ENCODE data around the gene LRP2.
A peak's percentile ranks its signal among the peaks of the same experiment; 100 is the strongest.
"Not testable (repeated sequence)": the region's sequence is repeated elsewhere in the genome, so short reads cannot be mapped to it uniquely, and the experiment has no call there.

The LRP2 gene

DNA sequence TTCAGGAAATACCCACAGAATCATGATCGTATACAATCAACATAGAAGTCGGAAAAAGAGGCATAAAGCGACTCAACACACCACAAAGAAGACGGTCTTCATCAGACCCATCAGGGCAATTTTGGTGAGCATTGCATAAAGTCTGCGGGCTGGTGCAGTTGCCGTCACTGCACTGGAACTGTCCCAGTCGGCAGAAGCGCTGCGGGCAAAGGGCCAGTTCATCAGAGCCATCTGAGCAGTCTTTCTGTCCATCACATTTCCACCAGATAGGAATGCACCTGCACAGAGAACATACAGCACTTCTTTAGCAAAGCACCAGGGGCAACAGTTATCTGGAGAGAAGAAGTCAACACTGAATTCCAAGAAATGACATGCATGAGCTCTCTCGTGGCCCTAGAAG, 187.2 kb downstream of the LRP2 start:
- no peak for DNase-seq (ENCODE audit: low spot score)

DNA sequence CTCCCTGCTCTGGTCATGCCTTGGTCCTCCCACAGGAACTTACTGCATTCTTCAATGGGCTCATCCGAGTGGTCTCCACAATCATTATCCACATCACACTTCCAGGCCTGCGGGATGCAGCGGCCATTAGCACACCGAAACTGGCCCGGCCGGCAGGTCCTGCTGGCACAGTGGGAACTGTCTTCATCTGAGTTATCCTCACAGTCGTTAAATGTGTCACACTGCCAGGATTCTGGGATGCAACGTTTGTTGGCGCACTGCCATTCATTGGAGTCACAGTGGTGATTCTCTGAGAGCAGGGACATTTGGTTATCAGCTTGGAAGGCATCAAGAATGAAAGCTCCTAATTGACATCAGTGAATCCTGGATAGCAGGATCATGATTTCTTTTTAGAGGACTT, 188.5 kb downstream of the LRP2 start:
- no peak for DNase-seq (ENCODE audit: low spot score)

DNA sequence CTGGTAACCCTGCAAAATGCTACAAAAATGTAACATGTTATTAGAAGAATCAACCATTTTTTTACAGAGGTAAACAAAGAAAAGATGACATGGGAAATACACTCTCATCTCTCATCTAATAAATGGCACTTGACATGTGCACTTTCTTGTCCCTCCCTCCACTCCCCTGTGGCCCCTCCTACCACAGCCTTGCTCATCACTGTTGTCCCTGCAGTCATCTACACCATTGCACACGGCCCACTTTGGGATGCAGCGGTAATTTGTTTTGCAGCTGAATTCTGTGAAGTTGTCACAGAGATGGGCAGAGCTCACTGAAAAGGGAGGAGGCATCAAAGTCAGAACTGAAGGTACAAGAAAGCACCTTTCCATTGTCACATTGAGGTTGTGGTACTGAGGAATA, 189.4 kb downstream of the LRP2 start:
- DNase-seq (ENCODE audit: low spot score): no peak

DNA sequence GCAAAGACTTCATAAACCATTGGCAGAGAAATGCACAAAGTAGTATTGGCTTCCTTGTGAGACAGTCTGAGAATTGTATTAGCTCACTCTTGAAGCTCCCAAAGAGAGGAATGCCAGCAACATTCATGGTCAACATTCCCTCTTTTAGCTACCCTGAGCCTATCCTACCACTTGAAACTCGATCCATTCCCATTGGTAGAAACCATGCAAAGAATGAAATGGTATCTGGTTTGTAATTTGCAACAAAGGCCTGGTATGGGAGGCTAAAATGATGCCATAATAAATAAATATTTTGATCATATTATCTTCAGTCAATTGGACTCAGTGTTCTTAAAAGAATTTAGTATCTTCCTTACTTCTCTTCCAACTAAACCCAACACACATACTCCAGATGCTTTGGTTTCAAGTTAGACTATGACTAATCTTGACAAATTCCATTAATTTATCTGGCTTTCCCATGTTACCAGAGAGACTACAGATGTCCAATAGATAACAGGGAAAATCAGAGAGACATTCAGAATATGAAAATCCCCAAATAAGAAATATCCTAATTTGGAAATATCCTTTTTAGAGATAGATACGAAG, 190.1 kb downstream of the LRP2 start:
- DNase-seq (ENCODE audit: low spot score): no peak

DNA sequence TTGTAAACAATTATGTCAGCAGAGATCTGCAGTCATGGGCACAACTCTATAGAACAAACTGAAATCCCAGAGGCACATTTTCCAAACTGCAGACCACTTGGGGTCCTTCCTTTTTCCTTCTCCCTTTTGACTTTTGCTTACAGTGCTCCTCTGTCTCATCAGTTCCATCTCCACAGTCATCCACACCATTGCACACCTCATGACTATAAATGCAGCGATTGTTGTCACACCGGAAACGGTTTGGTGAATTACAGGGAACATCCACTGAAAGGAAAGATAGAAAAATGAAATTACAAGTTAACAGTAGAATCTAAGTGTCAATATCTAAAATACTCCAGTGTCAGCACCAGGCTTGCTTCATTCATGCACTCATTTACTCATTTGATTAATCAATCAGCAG, 196.5 kb downstream of the LRP2 start:
- no peak for DNase-seq (ENCODE audit: low spot score)

DNA sequence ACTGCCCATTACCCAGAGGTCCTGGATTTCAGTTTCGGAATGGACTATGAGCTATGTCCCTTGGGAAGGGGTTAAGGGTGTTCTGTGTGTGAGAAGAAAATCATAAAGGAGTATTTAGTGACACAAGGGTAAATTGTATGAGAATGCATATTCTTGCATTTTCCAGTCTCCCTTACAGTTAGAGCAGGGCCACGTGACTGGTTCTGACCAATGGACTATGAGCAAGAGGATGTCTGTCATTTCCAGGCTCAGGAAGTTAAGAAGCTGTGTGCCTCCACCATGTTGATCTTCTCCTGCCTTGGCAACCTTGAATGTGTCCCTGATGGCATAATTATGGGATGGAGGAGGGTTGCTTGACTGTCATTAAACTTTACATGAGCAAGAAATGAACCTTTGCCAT, 198.0 kb downstream of the LRP2 start:
- no peak for DNase-seq (ENCODE audit: low spot score)

DNA sequence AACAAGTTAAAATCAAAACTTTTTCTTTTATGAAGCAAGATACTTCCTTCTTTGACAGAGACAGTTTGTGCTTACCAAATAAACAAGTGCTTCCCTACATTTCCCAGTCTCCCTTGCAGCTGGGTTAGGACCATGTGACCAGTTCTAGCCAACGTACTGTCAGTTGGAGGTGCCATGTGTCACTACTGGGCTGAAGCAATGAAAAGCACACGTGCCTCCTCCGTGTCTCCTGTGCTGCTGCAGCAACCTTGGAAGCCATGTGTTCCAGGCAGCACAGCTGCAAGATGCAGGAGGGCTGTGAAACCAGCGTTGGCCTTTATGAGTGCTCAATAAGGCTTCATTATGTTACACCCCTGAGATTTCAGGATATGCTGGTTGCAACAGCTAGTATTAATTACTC, 199.7 kb downstream of the LRP2 start:
- DNase-seq (ENCODE audit: low spot score): no peak

DNA sequence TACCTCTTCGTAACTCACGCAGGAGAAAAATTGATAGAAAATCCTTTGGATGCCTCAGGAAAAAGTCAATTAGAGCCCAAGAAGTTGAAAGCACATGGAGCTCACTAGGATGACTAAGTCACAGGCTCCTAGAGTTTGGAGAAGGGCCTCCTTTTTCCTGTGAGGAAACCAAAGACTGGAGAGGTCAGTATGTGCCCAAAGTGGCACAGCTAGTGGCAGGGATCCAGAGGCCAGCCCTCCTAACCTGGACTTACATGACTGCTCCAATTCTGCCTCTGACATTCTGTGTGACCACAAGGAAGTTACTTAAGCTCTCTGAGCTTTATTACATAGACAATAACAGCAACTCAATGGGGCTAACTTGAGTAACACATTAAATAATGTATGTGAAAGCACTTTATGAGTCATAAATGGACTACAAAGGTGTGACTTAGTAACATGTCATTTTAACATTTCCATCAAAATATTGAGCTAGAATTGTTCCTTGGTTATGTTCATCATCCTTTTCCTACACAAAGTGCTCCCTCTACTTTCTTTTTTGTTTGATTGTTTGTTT, 201.3 kb downstream of the LRP2 start:
- DNase-seq (ENCODE audit: low spot score): no peak

DNA sequence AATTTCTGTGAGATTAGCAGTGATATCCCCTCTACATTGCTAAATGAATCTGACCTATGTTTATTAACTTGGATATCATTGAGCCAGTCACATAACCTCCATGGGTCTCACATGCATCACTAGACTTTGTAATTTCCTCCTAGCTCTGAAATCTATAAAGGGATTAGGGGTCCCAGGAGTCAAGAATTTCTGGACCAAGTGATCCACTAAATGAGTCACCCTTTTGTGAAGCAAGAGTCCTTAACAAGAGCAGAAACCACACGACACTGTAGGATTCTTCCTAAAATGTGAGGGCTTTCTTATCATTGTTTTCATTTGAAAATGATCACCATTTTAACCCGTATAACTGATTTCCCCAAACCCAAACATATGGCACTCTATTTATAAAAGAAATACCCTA, 202.6 kb downstream of the LRP2 start:
- no peak for DNase-seq (ENCODE audit: low spot score)

DNA sequence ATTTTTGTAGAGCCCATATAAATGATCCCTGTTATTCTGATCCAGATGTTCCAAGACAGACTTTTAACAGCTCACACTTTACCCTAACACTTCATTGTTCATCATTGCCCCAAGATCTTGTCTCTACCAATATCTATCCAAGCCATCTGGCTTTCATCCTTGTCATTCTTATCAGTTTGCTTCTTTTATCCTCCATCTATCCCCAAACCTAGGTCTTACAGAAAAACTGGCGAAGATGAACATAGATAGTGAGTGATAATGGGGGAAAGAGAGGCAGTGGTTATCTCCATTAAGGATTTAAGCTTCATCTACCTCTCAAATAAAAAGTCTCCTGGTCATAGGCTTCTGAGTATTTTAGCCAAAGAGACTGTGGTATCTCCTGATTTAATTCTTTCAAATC, 203.5 kb downstream of the LRP2 start:
- no peak for DNase-seq (ENCODE audit: low spot score)

DNA sequence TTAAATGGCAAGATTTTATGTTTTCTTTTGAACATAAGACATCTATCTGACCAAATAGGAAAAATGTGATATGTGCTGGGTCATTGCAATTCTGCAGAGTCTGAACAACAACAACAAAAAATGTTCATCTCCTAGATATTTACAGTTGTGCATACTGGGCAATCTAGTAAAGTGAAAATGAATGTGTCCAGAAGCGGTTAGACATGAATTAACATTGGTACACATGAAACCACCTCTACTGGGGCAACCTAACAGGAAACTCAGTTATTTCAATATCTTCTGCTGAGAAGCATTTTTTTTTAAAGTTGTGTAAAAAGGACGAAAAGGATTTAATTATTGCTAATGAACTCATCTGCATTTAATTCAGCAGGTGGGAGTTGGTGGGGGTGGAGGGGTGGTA, 216.1 kb downstream of the LRP2 start:
- DNase-seq (ENCODE audit: low spot score): no peak

DNA sequence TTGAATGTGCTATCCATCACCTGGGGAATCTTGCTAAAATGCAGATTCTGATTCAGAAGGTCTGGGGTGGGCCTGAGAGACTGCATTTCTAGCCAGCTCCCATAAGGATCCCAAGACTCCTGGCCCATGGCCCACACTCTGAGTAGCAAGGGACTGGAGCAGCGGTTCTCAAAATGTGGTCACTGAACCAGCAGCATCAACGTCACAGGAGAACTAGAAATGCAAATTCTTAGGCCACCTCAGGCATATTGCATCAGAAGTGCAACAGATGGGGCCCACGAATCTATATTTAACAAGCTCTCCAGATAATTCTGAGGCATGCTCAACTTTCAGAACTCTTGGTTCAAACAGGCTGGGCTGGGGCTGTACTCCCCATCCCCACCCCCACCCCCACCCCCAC, 218.3 kb downstream of the LRP2 start:
- DNase-seq (ENCODE audit: low spot score): no peak

DNA sequence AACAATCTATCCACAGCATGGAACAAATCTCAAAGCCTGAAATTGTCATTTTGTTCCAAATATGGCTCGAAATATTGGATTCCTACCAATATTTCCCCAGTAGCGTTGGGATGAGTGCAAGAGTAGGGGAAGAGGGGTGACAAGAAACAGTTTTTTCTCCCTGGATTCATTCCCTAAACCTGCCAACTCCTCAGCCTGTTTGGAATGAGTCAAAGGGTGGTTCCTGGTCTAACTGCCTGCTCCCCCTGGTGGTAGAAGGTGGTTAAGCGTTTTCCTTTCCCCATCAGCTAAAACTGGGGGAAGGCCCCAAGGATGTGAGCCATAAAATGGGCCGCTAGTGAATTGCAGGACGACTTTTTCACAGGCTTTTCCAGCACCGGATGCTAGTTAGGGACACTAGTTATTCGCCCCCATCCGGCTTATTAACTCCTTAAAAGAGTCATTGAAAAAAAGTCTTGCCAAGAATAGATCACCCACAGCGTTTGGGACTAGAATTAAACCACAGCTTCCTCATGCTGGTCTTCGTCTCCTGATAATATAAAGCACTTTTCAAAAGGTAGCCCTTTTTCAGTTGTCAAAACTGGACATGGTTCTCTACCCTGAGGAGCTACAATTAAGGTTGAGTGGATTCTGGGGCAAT, 220.5 kb downstream of the LRP2 start:
- peak; percentile 57 for DNase-seq (ENCODE audit: low spot score)

DNA sequence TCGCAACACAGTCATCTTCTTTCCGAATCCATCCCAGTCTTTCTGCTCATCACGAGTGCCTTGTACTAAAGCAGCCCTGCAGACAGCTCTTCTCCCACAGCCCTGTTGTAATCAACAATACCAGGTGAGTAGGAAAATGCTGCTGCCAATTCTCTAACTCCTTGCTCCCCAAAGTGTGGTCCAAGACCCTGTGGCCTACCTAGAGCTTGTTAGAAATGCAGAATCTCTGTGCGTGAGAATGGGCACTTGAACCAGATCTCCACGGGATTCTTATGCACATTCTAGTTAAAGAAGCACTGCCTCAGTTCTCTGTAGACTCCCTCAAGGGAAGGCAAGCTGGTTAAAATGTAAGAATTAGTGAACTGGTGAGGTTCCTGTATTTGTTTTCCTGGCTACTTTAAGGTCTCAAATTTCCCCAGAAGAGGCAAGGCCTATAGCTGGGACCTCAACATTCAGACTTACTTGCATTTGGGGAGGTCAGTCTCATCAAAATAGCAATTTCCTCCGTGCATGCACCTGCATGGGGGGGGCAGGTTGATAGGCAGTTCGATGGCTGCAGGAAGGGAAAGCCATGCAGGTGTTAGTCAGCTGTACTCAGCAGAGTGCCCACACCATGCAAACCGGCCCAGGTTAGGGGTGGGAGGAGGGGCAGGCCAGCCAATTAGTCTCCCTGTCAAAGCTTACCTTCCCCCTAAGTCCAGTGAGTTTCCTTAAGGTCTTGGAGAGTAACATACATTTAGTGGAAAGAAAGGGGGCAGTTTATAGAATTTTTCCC, 222.2 kb downstream of the LRP2 start:
- DNase-seq (ENCODE audit: low spot score): no peak

DNA sequence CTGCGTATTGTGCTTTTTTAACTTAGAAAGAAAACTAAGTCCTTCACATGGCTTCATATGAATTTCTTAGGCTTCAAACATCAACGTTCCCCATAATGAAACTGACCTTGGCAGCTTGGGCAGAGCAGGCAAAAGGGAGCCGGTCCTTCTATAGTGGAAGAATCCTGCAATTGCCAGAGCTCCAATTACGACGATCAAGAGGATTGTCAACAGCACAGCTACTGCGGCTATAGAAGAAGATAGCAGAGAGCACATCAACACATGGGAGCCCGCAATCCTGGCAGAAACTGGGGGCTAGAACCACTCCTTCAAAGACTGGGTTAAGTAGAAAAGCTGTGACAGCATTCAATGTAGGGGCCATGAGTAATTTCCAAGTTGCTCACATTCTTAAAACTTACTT, 223.2 kb downstream of the LRP2 start:
- DNase-seq (ENCODE audit: low spot score): no peak

DNA sequence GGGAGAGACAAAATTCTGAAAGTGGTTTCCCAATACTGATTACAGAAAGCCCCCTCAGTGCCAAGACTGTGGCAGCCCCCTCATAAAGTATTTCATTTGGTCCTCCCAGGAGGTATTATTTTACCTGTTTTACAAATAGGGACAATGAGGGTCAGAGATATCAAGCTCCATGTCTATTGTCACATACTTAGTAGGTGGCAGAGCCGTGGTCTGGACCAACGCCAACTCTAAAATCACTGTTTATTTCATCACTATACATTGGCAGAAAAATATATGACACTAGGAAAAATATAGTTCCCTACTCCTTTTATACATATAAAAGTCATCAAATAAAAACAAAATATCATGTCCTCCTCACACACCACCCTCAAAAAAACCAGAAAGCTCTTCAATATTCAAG, 224.4 kb downstream of the LRP2 start:
- no peak for DNase-seq (ENCODE audit: low spot score)

DNA sequence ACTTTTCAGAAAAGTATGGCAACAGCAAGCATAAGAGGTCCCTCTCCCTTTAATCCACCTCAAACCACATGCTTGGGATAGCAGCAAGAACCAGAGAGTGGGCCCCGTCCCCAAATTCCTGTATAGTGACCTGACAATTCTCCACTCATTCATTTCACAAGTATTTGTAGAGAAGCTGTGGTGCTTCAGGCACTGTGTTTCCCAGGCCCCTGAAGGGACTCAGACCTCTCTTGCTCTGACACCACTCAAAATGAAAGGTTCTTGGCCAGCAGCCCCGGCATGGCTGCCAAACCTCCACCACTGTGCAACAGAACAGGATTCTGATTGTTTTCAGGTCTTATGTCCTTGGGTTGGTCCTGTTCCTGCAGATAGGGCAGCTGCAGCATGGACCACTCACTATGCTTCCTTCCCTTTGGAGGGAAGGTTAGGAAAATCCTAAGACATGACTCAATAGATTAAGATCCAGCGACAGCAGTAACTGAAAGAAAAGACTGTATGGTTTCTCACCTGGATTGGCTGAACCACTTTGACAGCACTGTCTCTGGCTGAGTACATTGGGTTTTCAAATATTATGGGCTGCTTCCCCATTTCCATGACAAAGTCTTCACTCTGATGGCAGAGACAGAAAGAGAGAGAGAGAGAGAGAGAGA, 225.3 kb downstream of the LRP2 start:
- no peak for DNase-seq (ENCODE audit: low spot score)

DNA sequence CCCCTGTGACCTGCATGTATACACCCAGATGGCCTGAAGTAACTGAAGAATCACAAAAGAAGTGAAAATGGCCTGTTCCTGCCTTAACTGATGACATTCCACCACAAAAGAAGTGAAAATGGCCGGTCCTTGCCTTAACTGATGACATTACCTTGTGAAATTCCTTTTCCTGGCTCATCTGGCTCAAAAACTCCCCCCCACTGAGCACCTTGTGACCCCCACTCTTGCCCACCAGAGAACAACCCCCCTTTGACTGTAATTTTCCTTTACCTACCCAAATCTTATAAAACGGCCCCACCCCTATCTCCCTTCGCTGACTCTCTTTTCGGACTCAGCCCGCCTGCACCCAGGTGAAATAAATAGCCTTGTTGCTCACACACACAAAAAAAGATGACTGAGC, 225.9 kb downstream of the LRP2 start:
- not testable (repeated sequence) for DNase-seq (ENCODE audit: low spot score)

DNA sequence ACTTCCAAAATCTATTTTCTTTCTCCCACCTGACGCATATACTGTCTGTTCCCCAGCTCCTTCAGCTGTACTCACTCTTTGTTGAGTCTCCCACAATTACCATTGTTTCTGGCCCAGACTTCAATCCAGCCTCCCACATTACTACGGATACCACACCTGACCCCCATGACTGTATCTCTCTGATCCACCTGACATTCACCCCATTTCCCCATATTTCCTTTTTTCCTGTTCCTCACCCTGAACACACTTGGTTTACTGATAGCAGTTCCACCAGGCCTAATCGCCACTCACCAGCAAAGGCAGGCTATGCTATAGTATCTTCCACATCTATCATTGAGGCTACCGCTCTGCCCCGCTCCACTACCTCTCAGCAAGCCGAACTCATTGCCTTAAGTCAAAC, 228.1 kb downstream of the LRP2 start:
- DNase-seq (ENCODE audit: low spot score): not testable (repeated sequence)

DNA sequence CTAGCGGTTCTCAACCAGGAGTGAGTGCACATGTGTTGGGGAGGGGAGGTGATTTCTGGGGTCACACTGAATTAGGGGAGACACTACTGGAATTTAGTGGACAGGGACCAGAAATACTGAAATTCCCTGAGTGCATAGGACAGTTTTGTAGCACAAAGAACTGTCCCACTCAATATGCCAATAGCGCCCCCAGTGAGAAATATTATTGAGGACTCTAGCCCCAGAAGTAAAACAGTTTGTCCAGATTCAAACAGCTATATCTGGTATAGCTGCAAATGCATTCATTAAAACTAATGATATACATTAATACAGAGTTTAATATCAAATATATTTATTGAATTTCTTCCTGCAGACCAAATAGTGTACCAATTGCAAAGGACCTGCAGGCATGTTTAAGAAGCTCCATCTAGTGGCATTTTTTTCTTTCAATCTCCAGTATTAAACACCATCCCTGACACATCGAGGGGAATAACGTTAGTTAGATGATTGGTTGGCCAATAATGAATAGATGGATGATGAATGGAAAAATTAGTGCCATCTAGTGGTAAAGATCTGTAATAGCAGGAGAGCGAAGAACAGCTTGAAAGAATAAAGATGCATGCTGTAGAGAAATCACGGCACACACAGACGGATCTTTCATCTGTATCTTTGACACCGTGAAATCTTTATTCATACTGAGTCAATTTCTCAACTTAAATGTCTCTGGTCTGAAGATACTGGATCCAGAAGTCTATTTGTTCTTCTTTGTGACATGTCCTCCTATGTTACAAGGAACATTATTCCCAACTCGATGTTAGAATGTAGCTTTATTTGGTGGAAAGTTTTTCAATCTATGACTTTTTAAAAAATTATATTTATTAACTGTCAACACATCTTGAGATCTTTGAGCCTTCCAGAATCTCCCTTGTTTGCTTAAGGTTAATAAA, 230.5 kb downstream of the LRP2 start:
- DNase-seq (ENCODE audit: low spot score): peak; percentile 46

DNA sequence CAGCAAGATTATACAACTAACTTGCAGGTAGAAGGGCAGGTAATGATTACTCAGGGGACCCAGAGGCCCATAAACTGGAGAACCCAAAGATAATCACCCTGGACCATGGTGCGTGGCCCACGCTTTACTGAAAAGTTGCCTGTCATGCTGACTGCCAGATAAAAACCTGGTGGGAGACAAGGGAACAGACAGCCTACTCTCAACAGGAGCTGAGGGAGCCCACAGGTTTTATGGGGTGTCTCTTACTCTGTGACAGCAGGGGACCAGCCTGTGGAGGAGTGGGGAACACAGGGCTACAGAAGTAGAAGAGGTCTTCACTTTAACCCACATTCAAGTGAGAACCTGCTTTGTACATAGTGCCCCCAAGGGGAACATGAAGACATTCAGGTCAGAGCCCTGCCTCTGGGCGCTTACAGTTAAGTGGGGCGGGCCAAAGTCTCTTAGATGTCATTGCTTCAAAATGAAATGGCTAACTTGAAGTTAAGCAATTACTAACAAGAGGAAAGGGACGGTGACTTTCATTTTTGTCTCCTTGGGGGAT, 232.6 kb downstream of the LRP2 start:
- DNase-seq (ENCODE audit: low spot score): no peak

All from CD4-positive, alpha-beta T cell treated with Interleukin-6 at 100 ng/mL for 8 hours (primary cell).